HG03095 (cell line): ENCODE results near the gene SIGLEC11.

ENCODE experiments used
- ATAC-seq: cut with Tn5 transposase; IDR thresholded peaks from one replicate; pipeline ENCODE4 v1.9.1; 2021; ENCODE audit warnings: moderate library complexity; ENCODE audit not compliant: unreplicated experiment

Gene SIGLEC11

GRCh38 chr19:49907745-49908446, 53.1 kb downstream of the SIGLEC11 start:
- no peak for ATAC-seq

DNA sequence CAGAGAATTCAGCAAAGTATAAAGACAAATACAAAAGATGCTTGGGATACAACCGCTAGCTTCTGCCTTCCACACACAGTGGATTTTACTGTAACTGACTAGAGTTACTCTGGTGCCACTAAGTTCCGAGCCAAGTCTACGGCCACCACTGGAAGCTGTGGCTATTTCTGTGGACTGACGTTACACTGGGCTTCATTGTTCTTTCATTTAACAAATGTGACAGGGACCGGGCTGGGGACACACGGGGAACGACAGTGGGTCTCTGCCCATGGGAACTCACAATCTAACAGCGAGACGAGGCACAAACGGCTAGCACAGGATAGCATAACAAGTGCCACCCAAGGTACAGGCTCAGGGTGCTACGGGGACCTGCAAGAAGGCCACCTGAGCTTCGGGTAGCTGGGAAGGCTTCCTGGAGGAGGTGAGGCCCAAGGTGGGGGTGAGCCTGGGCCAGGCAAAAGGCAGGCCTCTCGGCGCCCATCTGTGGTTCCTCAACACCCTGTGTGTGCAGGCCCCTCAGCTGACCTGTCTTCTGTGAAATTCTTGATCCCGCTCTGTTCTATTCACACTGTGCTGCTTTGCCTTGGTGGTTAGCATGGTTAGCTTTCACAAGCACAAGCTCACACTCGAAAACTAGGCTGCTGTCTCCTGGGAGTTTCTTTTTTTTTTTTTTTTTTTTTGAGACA, 54.0 kb downstream of the SIGLEC11 start:
- no peak for ATAC-seq

DNA sequence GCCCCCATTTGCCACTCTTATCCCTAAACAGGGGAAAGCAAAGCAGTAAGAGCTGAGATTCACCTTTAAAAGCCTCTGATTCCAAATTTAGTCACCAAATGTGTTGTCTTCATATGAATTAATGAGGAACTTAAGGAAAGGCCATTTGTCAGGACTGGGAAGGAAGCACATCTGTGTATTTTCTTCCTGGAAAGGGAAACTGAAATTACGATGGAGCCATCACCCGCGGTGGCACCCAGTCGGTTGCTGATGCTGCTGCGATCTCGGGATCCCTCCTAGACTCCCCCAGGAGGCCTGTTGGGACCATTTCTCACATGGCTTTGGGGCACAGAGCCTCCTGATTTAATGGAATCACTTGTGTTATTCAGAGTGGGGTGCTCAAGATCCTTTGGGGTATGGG, 56.8 kb downstream of the SIGLEC11 start:
- ATAC-seq: no peak
